Head of caudate nucleus (tissue), 42 donors: ENCODE data around the gene NR2E3.
A peak's percentile ranks its signal among the peaks of the same experiment; 100 is the strongest.

ENCODE experiments used
- DNase-seq, 42 donors: peaks; one replicate each; pipeline versions ENCODE4 v3.0.0 to v3.0.0-alpha.2; 2020 to 2021; ENCODE audit warnings: mixed read lengths in 7 of 42
- intact Hi-C: fragments of 100-400 bp; cut with DNase I; formaldehyde crosslinking; loops from one replicate; pipeline ENCODE4 v1.15.0; 2022

NR2E3 gene

DNA sequence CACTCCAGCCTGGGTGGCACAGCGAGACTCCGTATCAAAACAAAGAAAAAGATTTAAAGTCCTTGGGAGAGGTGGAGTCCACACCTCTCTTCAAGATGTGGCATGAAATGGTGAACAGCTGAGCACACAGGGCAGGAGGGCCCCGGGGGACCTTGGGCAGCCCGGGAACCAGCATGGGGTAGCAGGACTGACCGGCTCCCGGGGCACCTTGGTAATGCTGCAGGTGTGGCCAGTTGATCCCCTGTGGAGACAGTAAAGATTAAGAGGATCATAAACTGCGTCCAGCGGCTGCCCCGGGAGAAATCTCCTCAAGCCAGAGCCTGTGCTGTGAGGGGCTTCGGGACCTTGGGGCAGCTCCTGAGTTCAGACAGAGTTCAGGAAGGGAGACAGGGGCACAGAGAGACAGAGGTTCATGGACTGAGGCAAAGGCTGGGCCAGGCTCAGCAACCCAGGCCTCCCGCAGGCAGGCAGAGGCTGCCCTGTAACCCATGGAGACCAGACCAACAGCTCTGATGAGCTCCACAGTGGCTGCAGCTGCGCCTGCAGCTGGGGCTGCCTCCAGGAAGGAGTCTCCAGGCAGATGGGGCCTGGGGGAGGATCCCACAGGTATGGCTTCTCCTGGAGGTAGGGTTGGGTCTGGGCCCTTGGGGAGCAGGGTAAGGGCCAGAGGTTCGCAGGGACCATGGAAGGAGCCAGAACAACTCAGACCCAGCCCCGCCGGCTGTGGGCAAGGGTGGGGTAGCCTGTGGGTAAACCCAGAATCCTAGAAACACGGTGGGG, at the start of gene NR2E3:
TSS of gene NR2E3 (plus strand) at position 299 of the 780 bp plus-strand sequence. CDS start at position 489, 190 bp downstream.
- peak in 1 of 42 donors; percentile 22 for DNase-seq
- intact Hi-C loops, result no loop called here

DNA sequence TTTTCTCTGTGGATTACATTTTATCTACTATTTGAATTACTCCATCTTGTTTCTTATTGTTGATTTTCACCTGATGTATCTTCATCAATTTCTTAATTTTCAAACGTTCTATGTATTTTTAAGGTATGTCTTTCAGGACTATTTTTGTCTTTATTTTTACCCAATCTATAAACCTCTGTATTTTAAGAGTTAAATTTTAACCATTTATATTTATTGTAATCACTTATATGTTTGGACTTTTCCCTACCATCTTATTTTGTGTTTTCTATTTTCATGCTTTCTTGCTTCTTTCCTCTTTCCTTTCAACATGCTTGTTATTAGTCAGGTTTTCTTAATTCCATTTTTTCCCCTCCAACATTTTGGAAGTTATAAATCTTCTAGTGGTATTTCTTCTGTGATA, 49.5 kb upstream of the NR2E3 start:
- intact Hi-C loops, result no loop called here
- no peak for DNase-seq

DNA sequence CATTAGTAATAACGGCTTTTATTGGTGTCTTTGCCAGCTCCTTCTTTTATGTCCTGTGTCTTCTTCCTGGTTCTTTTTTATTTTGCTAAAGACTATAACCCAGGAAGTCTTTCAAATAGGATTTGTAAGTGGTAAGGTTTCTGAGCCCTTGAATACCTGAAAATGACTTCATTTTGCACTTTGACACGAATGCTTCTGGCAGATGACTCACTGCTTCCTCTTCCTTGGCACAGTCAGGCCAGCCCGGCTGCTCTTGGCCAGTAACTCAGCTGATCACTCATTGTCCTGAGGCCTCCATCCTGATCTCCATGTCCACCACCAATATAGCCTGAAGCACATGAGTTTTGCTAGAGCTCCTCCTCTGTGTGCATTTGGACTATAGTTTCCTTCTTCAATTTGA, 48.7 kb upstream of the NR2E3 start:
- no peak for DNase-seq
- intact Hi-C loops, result no loop called here

DNA sequence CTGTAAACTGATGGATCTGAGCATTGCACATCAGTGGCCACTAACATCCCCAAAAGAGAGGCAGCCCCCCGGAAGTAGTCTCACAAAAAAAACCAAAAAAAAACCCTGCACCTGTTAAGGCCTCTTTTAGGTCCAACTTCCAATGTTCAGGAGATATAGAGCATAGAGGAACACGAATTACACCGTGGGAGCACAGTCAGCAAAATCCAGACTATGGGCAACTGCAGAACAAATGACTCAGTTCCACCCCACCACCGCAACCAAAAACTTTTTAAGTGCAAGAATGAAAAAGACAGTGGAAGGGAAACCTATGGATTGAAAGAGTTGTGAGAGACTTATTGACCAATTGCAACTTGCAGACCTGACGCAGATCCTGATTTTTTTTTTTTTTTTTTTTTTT, 42.2 kb upstream of the NR2E3 start:
- no peak for DNase-seq
- intact Hi-C loops, result no loop called here

DNA sequence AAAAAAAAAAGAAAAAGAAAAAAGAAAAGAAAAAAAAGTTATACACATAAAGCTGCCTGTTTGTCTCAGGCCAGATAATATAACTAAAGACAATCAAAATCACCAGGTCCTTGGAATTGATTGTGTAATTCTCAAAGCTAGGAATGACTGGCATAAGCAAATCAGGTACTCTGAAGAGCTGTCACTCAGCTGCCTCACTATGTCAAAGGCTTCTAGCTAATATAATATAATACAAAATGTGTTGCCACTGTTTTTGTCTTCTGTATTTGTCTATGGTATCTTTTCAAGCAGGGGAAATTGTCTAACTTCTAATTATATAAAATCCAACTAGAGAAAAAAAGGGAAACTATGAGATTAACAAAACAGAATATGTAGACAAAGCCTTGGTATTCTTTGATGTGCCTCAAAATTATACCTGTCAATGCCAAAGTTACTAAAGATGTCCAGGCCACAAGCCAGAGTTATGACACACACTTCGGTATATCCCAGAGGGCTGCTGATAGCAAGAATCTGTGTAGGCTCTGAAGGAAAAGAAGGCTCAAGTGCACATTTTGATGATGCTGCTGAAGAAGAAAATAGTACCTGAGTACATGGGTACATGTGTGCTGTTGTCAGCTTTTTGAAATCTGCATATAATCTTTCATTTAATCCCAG, 37.0 kb upstream of the NR2E3 start:
- intact Hi-C loops, result no loop called here
- DNase-seq, result peak in 1 of 42 donors; percentile 7

DNA sequence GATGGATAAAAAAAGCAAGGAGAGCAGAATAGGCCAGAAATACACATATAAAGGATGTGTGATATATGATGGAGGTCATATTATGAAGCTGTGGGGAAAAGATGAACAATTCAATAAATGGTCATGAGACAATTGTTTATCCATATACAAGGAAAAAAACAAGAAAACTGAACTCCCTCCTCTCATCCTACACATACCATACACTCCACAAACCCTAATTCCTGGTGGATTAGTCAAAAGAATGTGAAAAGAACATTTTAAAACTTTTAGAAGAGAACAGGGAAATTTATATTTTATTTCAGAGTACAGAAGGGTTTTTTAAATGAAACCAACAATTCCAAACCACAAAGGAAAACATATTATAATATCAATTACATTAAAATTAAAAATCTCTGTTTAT, 34.5 kb upstream of the NR2E3 start:
- no peak for DNase-seq
- intact Hi-C loops, result no loop called here

DNA sequence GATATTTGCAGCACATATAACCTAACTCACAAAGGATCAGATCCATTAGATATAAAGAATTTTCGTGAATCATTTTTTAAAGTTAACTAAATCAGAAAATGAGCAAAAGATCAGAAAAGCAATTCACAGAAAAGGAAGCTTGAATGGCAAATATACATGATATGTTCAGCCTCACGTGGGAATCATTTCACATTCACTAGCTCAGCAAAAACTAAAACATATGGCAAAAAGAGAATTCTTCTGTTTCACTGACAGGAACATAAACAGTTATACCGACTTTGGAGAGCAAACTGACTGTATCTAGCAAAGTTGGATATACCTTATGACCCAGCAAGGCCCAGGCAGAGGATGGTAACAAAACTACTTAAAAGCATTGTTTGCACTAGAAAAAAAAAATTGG, 34.0 kb upstream of the NR2E3 start:
- DNase-seq, result peak in 1 of 42 donors; percentile 19
- intact Hi-C loops, result no loop called here

DNA sequence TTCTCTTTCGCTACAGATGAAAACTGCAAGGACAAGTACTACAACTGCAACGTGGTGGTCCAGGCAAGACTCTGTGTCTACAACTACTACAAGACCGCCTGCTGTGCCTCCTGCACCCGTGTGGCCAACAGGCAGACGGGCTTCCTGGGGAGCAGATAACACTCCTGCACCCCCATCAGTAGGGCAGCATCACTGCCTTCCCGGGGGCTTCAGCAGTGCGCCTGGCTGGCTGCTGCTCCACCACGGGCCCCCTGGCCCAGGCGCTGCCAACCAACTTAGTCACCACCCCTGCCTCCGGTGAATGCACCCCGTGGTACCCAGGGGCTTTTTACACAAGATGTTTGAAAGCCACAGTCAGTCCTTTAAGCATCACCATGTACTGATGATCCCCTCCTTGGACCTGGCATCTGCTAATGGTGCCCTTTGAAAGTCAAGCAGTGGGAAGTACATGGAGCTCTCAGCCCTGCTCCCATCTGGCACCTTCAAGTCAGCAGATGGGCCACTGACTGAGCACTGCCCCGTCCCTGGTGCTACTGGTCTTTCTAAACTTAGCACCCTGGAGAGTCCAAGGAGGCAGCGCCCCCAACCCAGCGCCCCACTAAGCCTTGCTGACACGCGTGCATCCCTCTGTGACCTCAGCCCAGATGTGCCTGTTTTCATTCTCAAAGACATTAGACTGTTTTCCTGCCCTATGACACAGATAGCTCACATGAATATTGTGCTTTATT, 33.0 kb upstream of the NR2E3 start:
- intact Hi-C loops, result no loop called here
- DNase-seq, result peak in 1 of 42 donors; percentile 29

DNA sequence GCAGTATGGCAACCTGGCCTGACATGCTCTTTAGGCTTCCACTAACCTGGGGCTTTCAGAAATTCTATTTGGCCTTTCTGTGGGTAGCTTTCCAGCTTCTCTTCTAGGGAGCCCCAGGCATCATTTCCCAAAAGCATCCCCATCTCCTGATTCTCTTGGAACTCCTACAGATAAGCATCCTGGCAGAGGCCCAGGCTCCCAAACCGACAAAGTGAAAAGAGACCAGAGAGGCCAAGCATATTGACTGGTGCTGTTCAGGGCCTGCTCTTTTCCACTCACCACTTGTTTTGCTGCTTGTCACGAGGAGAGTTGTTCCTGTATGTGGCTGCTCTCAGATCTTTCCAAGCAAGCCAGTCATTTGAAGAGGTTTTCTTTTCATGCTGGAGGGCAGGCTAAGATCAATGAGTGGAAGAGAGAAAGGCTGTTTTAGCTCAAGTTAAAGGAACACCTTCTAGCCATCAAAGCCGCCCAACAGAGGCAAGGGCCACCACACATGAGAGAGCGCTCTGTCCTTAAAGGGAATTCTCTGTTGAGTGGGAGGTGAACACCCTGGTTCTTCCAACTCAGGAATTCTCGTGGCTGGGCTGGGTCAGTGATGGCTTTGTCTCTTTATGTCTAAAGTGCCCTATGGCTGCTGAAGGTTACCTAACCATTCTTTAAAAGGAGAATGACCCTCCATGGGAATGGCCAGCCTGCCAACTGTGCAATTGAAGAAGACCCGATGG, 31.1 kb upstream of the NR2E3 start:
- intact Hi-C loops, result no loop called here

DNA sequence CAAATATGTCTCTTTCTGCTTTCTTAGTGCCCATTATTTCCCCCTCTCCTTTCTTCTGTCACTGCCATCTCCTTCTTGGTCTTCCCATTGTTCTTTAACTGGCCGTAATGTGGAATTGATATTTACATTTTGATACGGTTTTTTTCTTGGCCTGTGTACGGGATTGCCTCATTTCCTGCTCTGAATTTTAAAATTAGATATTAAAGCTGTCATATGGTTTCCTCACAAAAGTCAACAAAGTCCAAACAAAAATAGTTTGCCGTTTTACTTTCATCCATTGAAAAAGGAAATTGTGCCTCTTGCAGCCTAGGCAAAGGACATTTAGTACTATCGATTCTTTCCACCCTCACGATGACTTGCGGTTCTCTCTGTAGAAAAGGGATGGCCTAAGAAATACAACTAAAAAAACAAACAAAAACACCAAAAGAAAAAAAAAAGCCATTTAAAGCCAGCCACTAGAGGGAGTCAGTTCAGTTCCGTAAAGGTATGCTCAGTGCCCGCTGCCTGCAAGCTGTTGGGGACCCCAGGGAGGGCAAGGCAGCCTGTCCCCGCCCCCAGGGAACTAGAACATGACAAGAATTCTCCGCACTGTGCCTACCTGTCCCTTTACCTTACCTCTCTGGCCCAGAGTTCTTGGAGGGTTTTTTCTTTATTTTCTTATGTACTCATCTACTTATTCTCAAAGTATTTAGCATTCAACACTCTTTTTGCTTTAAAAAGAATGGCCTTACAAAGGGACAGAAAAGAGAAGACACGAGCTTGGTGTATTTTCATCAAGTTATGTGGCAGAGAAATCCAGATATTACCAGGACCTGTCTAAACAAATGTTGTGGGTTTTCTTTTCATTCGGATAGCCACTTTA, 30.0 kb upstream of the NR2E3 start:
- DNase-seq, result peak in 10 of 42 donors; percentile 11 to 55 (median 23)
- intact Hi-C loops, result loop anchor here (10.0 kb wide), 1 partner anchor 374 kb away; no protein-coding TSS in a partner anchor

More for the DNA sequence above, 31.1 kb upstream of the NR2E3 start:
- DNase-seq, result peak in 1 of 42 donors; percentile 25

DNA sequence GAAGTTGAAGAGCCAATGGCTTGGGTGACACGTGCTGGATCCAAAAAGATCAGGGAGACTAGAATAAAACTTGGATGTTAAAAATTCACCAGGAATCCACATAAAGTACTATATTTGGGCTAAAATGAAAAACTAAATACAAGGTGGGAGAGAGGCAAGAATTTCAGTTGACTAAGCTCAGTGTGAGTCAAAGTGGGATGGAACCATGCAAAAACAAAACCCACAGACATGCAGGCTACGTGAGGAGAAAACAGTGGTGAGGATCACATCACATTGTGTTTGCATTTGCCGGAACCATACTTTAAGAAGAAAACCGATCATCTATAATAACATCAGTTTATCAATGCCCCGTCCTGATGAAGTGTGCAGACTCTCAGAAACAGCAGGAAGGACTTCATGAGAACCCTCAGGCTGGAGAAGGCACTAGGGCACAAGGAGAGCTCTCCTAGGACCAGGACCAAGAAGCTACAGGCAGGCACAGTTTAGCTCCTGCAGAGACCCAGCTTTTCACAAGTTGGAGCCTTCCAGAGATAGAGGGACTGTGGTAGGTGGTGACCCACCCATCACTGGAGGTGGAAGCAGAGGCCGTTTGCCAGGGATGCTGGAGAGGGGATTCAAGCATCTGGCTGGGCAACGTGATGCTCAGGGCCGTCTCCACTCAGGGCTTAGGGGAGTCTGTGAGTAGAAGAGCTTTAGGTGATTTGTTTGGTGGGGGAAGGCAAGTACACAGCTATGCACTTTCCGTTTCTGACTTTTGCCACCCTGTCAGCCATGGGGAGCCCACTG, 29.0 kb upstream of the NR2E3 start:
- DNase-seq, result peak in 1 of 42 donors; percentile 28
- intact Hi-C loops, result loop anchor here (10.0 kb wide), 1 partner anchor 373 kb away; no protein-coding TSS in a partner anchor

DNA sequence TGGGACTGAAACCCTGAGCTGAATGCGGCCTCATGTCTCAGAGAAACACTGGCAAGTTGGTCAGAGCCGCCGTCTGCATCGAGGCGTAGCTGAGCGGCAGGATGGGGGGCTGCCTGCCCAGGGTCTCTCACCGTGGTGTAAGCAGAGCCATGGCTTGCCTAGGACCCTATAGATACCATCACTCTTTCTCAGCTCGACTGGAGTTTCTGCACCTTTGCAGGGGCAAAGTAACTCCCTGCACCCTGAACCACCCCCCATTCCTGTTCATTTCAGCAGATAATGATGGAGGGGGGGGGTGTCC, 28.4 kb upstream of the NR2E3 start:
- DNase-seq, result peak in 1 of 42 donors; percentile 22
- intact Hi-C loops, result loop anchor here (10.0 kb wide), 1 partner anchor 373 kb away; no protein-coding TSS in a partner anchor

DNA sequence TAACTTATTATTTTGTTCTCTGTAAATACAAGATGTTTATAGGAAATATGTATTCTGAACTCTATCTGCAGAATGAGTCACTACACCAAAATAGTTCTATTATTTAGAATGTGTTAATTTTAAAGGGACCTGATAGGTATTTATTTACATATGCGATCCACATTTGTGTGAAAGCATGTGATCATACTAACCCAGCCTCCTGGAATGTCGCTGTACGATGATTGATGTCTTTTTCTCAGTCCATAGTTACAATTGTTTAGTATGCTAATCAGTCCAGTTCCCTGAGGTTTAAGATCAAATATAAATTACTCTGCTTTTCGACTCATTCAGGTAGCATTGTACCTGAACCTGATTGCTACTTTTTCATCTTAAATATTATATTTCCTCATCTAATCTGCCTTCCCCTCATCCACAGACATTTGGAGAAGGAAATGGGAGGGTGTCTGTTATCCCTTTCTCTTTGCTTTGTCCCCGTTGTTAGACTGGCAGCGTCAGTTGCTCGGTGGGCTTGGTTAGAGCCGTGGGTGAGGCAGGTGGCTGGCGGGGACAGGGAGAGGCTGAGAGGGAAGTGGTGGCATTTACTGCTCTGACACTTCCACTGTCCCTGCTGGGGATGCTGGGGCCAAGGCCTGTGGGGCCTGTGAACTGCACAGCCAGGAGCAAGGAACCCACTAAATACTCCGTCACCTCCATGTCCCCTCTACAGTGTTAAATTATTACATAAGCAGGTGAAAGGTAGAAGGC, 27.8 kb upstream of the NR2E3 start:
- intact Hi-C loops, result loop anchor here (10.0 kb wide), 1 partner anchor 372 kb away; no protein-coding TSS in a partner anchor
- peak in 1 of 42 donors; percentile 22 for DNase-seq

DNA sequence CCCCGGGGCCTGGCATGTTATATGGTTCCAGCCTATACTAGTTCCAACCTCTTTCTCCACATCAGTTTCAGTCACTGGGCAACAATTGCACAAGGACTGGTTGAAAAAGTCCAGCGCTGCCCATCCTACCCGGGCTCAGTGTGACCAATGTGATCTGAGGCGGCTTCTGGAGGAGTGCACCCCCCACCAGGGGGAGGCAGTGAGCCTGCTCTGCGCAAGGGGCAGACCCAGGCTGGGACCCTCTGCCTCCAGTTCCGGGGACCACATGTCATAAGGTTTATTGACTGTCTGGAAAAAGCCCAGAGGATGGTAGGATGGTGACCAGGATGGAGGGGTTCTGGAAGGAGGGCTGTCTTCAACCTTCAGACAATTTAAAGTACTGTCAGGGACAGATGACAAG, 25.6 kb upstream of the NR2E3 start:
- DNase-seq, result peak in 2 of 42 donors; percentile 31 to 42
- intact Hi-C loops, result loop anchor here (10.0 kb wide), 1 partner anchor 370 kb away; no protein-coding TSS in a partner anchor

DNA sequence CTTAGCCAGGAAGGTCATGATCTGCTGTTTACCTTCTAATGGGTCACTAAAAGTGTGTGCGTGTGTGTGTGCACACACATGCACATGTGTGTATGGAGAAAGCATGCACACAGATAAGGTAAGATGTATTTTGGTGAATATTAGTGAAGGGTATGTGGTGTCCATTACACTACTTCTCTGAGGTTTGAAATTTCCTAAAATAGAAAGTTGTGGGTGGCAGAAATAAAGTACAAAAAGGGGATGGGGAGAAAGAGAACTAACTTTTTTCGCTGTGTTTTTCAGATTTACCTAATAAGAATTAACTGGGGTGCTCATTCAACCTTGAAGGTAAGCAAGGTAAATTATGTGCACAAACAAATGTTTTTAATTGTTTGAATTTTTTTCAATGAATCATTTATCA, 24.4 kb upstream of the NR2E3 start:
- peak in 2 of 42 donors; percentile 5 to 12 for DNase-seq
- intact Hi-C loops, result loop anchor here (10.0 kb wide), 1 partner anchor 369 kb away; no protein-coding TSS in a partner anchor

DNA sequence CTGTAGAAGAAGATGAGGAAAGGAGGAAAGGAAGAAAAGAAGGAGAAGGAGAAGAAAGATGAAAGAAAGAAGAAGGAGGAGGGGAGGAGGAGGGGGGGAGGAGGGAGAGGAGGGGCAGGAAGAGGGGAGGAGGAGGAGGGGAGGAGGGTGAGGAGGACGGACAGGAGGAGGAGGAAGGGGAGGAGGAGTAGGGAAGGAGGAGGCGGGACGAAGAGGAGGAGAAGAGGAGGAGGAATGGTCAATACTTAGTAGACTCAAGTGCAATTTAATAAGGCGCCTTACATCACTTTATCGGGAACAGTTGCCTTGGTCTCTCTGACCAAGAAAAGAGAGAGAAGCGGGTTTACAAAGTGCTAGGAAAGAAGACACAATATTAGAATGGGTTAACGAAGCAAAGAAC, 23.7 kb upstream of the NR2E3 start:
- intact Hi-C loops, result loop anchor here (10.0 kb wide), 1 partner anchor 368 kb away; no protein-coding TSS in a partner anchor

More for the DNA sequence above, 23.7 kb upstream of the NR2E3 start:
- DNase-seq, result no peak
